Activated CD4-positive, alpha-beta memory T cell treated with anti-CD3 and anti-CD28 coated beads, Interleukin-2, amount 10 ng/mL, durations not matched to agents 7 days and 5 days (primary cell): Measurements from ENCODE around the gene PLD4. TPM values are rescaled to one million over a fixed set of nuclear protein-coding genes. Genes with fewer than 3 reads are reported as not detected.
"Not testable (repeated sequence)": the region's sequence is repeated elsewhere in the genome, so short reads cannot be mapped to it uniquely, and the experiment has no call there.

Experiments used
- CTCF ChIA-PET: fragments of 350-600 bp; sonication (Branson Sonifier 250); formaldehyde crosslinking; loops from one replicate; lab custom pipeline; 2021; ENCODE audit warnings: antibody characterized with exemption, inconsistent platforms; lab: Charles Lee
- POLR2A ChIA-PET: fragments of 350-600 bp; sonication (Branson Sonifier 250); formaldehyde crosslinking; loops from one replicate; lab custom pipeline; 2021; ENCODE audit warnings: antibody characterized with exemption; lab: Charles Lee
- DNase-seq: peaks from one replicate; pipeline ENCODE4 v3.0.0-alpha.2; 2020
- H3K27ac Mint-ChIP-seq: one replicate; pipeline ENCODE4 v1.8.0; 2021; ENCODE audit warnings: mild to moderate bottlenecking, mixed read lengths
- H3K27me3 Mint-ChIP-seq: one replicate; pipeline ENCODE4 v1.8.0; 2021; ENCODE audit warnings: mixed read lengths
- H3K36me3 Mint-ChIP-seq: one replicate; pipeline ENCODE4 v1.8.0; 2021; ENCODE audit warnings: low read depth, mixed read lengths
- H3K4me1 Mint-ChIP-seq: one replicate; pipeline ENCODE4 v1.8.0; 2021; ENCODE audit warnings: mixed read lengths
- H3K4me3 Mint-ChIP-seq: one replicate; pipeline ENCODE4 v1.8.0; 2021; ENCODE audit warnings: mild to moderate bottlenecking, mixed read lengths
- H3K9me3 Mint-ChIP-seq: one replicate; pipeline ENCODE4 v1.8.0; 2021; ENCODE audit warnings: mixed read lengths
- total RNA-seq, 2 experiments: library from RNA; stranded (reverse); gene quantifications; one replicate each; pipeline ENCODE4 v1.2.3, GENCODE V29; 2021

PLD4 gene
- total RNA-seq, 2 experiments from 2014 or later: not detected

DNA sequence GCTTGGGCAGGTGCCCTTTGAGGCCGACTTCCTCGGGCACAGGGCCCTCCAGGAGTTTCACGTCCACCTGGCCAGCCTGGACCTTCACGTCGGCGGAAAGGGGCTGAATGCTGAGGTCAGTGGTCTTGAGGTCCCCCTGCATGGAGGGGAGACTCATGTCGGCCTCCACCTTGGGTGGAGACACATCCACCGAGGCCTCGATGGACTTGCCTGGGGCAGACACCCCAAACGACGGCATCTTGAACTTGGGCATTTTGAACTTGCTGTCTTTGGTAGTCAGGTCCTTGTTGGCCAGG, 24.0 kb downstream of the PLD4 start:
- Mint-ChIP-seq H3K36me3 (no peaks in the 10 kb centered on the region), H3K4me1 (no peaks in the 10 kb centered on the region), H3K27ac (no peak overlapping the region), H3K4me3 (no peak overlapping the region), H3K27me3 (no peaks in the 10 kb centered on the region), H3K9me3 (no peaks in the 10 kb centered on the region)
- no peak for DNase-seq
- CTCF ChIA-PET: no interaction called here
- POLR2A ChIA-PET: no interaction called here

DNA sequence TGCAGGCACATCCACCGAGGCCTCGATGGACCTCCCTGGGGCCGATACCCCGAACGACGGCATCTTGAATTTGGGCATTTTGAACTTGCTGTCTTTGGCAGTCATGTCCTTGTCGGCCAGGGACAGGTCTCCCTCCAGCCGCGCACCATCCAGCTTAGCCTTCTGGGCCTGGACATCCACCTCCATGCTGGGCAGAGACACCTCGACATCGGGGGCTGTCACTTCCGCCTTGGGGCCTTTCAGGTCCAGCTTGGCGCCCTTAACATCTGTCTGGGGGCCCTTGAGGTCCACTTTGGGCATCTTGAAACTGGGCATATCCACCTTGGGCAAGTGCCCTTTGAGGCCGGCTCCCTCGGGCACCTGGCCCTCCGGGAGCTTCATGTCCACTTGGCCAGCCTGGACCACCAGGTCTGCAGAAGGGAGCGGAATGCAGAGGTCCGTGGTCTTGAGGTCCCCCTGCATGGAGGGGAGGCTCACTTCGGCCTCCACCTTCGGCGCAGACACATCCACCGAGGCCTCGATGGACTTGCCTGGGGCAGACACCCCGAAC, 24.8 kb downstream of the PLD4 start:
- H3K27ac Mint-ChIP-seq, POLR2A ChIA-PET, H3K9me3 Mint-ChIP-seq, H3K27me3 Mint-ChIP-seq, CTCF ChIA-PET, DNase-seq, H3K4me1 Mint-ChIP-seq, H3K4me3 Mint-ChIP-seq, H3K36me3 Mint-ChIP-seq: not testable (repeated sequence)

DNA sequence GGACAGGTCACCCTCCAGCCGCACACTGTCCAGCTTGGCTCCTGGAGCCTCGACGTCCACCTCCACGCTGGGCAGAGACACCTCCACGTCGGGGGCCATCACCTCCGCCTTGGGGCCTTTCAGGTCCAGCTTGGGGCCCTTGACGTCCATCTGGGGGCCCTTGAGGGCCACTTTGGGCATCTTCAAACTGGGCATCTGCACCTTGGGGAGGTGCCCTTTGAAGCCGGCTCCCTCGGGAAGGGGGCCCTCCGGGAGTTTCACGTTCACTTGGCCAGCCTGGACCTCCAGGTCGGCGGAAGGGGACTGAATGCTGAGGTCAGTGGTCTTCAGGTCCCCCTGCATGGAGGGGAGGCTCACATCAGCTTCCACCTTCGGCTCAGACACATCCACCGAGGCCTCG, 25.3 kb downstream of the PLD4 start:
- no peaks in the 10 kb centered on the region for H3K9me3 Mint-ChIP-seq
- no peaks in the 10 kb centered on the region for H3K36me3 Mint-ChIP-seq
- H3K27ac Mint-ChIP-seq: no peak overlapping the region
- H3K27me3 Mint-ChIP-seq: no peaks in the 10 kb centered on the region
- H3K4me1 Mint-ChIP-seq: no peaks in the 10 kb centered on the region
- POLR2A ChIA-PET: no interaction called here
- no peak for DNase-seq
- CTCF ChIA-PET: no interaction called here
- H3K4me3 Mint-ChIP-seq: no peak overlapping the region

DNA sequence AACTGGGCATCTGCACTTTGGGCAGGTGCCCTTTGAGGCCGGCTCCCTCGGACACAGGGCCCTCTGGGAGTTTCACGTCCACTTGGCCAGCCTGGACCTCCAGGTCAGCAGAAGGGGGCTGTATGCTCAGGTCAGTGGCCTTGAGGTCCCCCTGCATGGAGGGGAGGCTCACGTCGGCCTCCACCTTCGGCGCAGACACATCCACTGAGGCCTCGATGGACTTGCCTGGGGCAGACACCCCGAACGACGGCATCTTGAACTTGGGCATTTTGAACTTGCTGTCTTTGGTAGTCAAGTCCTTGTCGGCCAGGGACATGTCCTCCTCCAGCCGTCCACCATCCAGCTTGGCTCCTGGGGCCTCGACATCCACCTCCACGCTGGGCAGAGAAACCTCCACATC, 26.0 kb downstream of the PLD4 start:
- H3K4me3 Mint-ChIP-seq, H3K9me3 Mint-ChIP-seq, CTCF ChIA-PET, H3K36me3 Mint-ChIP-seq, H3K4me1 Mint-ChIP-seq, H3K27me3 Mint-ChIP-seq, DNase-seq, POLR2A ChIA-PET, H3K27ac Mint-ChIP-seq: not testable (repeated sequence)

DNA sequence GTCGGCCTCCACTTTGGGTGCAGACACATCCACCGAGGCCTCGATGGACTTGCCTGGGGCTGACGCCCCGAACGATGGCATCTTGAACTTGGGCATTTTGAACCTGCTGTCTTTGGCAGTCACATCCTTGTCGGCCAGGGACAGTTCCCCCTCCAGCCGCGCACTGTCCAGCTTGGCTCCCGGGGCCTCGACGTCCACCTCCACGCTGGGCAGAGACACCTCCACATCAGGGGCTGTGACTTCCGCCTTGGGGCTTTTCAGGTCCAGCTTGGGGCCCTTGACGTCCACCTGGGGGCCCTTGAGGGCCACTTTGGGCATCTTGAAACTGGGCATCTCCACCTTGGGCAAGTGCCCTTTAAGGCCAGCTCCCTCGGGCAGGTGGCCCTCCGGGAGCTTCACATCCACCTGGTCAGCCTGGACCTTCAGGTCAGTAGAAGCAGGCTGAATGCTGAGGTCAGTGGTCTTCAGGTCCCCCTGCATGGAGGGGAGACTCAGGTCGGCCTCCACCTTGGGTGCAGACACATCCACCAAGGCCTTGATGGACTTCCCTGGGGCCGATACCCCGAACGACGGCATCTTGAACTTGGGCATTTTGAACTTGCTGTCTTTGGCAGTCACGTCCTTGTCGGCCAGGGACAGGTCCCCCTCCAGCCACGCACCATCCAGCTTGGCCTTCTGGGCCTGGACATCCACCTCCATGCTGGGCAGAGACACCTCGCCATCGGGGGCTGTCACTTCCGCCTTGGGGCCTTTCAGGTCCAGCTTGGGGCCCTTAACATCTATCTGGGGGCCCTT, 27.4 kb downstream of the PLD4 start:
- H3K36me3 Mint-ChIP-seq, POLR2A ChIA-PET, H3K9me3 Mint-ChIP-seq, H3K4me1 Mint-ChIP-seq, DNase-seq, H3K27me3 Mint-ChIP-seq, CTCF ChIA-PET, H3K4me3 Mint-ChIP-seq, H3K27ac Mint-ChIP-seq: not testable (repeated sequence)

DNA sequence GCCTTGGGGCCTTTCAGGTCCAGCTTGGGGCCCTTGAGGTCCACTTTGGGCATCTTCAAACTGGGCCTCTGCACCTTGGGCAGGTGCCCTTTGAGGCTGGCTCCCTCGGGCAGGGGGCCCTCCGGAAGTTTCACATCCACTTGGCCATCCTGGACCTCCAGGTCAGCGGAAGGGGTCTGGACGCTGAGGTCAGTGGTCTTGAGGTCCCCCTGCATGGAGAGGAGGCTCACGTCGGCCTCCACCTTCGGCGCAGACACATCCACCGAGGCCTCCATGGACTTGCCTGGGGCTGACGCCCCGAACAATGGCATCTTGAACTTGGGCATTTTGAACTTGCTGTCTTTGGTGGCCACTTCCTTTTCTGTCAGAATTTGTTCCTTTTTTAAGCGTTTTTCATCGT, 28.4 kb downstream of the PLD4 start:
- DNase-seq: no peak
- no peaks in the 10 kb centered on the region for H3K9me3 Mint-ChIP-seq
- H3K27me3 Mint-ChIP-seq: no peaks in the 10 kb centered on the region
- ChIA-PET CTCF (no interaction called here), POLR2A (no interaction called here)
- H3K36me3 Mint-ChIP-seq: no peaks in the 10 kb centered on the region
- no peak overlapping the region for H3K4me3 Mint-ChIP-seq
- H3K27ac Mint-ChIP-seq: no peak overlapping the region
- H3K4me1 Mint-ChIP-seq: no peaks in the 10 kb centered on the region

DNA sequence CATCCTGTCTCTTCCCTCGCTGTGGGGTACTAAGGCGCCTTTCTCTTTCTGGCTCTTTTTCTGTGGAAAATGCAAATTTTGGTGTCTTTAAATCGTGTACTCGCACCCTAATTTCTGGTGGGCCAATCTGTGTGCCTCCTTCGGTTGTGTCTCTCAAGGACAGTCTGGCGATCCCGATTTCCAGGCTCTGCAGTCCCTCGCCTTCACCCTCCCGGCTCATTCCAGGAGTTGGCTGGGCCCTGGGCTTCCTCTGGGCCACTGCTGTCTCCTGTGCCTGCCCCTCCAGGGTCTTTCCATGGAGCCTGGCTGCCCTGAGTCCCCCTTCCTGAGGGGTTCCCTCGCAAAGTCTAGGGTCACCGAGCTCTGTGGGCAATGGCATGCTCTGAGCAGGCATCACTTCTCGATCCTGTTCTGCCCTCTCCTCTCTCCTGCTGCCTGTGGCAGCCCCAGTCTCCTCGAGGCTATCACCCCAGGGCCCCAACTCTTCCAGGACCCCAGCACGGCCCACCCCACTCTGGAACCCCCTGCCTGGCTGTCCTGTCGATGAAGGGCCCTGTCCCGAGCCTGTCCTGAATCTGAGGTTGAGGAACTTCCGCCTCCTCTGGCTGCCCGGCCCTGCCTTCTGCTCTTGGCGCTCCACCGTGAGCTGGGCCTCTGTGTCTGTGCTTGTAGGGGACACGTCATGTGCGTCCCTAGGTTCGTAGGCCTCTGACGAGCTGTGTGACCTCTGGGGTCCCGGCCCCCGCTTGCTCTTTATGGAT, 29.4 kb downstream of the PLD4 start:
- no peak for DNase-seq
- H3K9me3 Mint-ChIP-seq: no peaks in the 10 kb centered on the region
- no peaks in the 10 kb centered on the region for H3K36me3 Mint-ChIP-seq
- ChIA-PET POLR2A (no interaction called here), CTCF (no interaction called here)
- H3K27ac Mint-ChIP-seq: no peak overlapping the region
- H3K4me1 Mint-ChIP-seq: no peaks in the 10 kb centered on the region
- peaks cover 4% of the 10 kb centered on the region for H3K27me3 Mint-ChIP-seq
- no peak overlapping the region for H3K4me3 Mint-ChIP-seq

DNA sequence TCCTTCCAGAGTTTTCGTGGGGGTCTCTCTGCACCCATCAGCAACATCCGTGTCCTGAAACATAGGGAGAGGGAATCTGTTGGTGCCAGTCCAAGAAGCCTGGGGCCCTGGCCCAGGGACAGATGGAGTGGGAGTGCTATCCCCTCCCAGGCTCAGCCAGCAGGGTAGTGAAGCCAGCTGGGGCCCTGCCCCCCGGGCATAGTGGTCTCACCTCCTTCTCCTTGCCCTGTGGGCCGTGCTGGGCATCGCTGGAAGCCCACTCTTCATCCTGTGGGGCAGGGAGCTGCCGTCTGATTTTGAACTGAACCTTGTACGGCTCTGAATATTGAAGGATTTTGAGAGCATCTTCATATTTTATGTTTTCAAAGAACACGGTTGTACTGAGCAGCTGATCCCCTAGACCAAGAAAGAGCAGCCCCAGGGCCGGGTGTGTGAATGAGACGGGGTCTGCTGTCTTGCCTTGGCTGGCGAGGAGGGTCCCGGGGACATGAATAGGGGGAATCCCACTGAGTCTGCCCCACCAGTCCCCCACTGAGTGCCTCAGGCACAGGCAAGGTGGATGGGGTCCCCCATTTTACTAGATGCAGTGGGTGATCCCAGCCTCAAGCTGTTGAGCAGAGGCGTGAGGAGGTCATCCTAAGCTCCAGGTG, 30.2 kb downstream of the PLD4 start:
- no peaks in the 10 kb centered on the region for H3K36me3 Mint-ChIP-seq
- CTCF ChIA-PET: no interaction called here
- no peak overlapping the region for H3K27ac Mint-ChIP-seq
- H3K27me3 Mint-ChIP-seq: peaks cover 4% of the 10 kb centered on the region
- no peaks in the 10 kb centered on the region for H3K4me1 Mint-ChIP-seq
- no peak overlapping the region for H3K4me3 Mint-ChIP-seq
- no peaks in the 10 kb centered on the region for H3K9me3 Mint-ChIP-seq
- POLR2A ChIA-PET: no interaction called here
- no peak for DNase-seq

DNA sequence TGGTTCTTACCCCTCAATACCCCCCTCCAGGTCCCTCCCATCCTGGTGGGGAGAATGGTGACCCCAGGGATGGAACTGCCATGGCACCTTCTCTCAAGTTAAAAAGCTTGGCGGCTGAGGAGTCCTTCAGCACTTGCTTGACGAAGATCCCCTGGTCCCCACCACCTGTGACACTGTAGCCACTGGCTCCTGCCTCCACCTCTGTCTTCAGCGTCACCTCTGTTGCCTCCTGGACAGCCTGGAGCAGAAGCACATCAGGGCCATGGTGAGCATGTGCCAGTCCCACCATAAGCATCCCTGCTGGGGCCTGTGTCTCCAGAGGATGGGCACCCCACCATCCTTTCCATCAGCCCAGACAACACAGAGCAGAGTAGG, 30.7 kb downstream of the PLD4 start:
- DNase-seq: no peak
- no peaks in the 10 kb centered on the region for H3K4me1 Mint-ChIP-seq
- H3K27ac Mint-ChIP-seq: no peak overlapping the region
- H3K36me3 Mint-ChIP-seq: no peaks in the 10 kb centered on the region
- ChIA-PET CTCF (no interaction called here), POLR2A (no interaction called here)
- H3K4me3 Mint-ChIP-seq: no peak overlapping the region
- H3K9me3 Mint-ChIP-seq: no peaks in the 10 kb centered on the region
- peaks cover 6% of the 10 kb centered on the region for H3K27me3 Mint-ChIP-seq

DNA sequence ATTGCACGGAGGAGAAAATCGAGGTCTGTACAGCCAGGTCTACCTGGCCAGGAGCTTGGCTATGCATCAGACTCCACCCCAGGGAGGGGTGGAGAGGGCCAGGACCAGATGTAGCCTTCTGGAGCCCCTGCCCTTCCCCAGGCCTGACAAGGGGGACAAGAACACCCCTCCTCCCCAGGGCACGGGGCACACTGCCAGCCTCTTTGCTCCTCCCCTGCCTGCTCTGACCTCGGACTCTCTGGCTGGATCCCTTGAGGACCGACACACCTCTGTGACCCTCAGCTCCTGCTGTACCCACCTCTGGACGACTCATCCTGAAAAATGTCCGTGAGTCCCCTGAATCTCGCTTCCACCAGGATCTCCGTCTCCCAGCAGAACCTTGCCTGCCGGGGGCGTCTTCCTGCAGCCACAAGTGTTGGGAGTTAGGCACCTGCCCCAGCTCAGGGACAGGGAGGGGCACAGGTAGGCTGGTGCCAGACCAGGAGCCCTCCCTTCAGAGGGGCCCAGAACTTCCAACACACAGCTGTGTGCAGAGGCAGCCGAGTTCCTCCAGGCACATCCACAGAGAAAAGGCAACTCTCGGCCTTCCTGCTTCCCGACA, 31.7 kb downstream of the PLD4 start:
- no peaks in the 10 kb centered on the region for H3K36me3 Mint-ChIP-seq
- no peaks in the 10 kb centered on the region for H3K9me3 Mint-ChIP-seq
- no peak overlapping the region for H3K27ac Mint-ChIP-seq
- no peak overlapping the region for H3K4me3 Mint-ChIP-seq
- peaks cover 8% of the 10 kb centered on the region for H3K27me3 Mint-ChIP-seq
- POLR2A ChIA-PET: no interaction called here
- no peak for DNase-seq
- no peaks in the 10 kb centered on the region for H3K4me1 Mint-ChIP-seq
- CTCF ChIA-PET: no interaction called here

DNA sequence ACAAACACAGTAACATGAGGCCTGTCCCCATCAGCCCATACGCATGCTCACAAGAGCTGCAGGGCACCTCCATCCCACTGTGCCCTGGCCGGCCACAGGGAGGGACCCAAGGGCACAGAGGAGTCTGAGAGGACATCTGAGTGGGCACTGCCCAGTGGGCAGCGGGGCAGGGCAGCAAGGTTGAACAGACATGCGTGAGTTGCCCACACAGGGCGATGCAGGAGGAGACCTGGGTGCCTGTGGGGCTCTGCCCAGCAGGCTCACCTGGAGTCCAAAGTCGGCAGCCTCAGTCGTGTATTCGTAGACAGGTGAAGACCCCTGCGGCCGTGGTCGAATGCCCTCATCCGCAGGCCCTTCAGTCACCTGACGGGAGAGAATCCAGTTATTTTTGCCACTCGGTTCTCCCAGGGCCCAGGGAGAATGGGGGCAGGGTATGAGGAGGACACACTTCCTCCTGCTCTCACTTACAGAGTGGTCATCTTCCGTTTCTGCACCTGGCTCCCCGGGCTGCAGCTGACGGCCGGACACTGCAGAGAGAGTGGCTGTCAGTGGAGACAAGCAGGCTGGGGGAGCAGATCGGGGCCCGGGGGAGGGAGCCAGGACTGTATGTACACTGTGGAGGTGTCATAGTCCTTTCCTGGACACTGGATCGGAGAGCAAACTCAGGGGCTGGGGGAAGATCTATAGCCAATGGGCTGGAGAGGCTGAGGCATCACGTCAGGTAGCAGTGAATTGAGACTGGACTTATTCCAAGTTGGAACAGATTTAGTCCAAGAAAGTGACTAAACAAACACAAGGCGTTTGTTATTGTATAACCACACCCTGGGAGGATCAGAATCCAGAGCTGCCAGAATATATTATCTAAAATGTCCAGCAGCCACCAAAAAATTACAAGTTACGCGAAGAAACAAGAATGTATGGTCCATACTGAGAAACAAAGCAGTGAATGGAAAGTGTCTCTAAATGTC, 32.8 kb downstream of the PLD4 start:
- Mint-ChIP-seq H3K9me3 (no peaks in the 10 kb centered on the region), H3K36me3 (no peaks in the 10 kb centered on the region), H3K4me3 (no peak overlapping the region), H3K4me1 (no peaks in the 10 kb centered on the region), H3K27ac (no peak overlapping the region), H3K27me3 (peaks cover 8% of the 10 kb centered on the region)
- ChIA-PET POLR2A (no interaction called here), CTCF (no interaction called here)
- no peak for DNase-seq

DNA sequence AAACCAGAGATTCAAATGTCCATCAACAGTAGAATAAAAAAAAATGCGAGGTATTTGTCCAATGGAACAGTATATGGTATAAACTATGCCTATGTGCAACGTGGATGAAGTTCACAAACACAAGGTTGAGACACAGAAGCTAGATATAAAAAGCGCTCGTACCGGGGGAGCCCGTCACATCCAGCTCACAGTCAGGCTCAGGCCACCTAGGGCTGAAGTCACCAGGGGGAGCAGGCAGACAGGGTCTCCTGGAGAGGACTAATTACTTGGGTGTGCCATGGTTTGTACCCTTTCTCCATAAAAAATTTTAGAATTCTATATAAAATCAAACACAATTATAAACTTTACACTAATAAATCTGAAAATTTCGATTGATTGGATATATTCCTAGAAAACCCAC, 39.9 kb downstream of the PLD4 start:
- DNase-seq: no peak
- Mint-ChIP-seq H3K4me3 (no peak overlapping the region), H3K27ac (no peak overlapping the region), H3K9me3 (no peaks in the 10 kb centered on the region), H3K4me1 (no peaks in the 10 kb centered on the region), H3K27me3 (peaks cover 22% of the 10 kb centered on the region), H3K36me3 (no peaks in the 10 kb centered on the region)
- ChIA-PET CTCF (no interaction called here), POLR2A (no interaction called here)
